NCI-H2081 (cell line): ENCODE measurements around the gene PIEZO2.
"Not testable (repeated sequence)": the region's sequence is repeated elsewhere in the genome, so short reads cannot be mapped to it uniquely, and the experiment has no call there.

ENCODE experiments used
- DNase-seq, 2 experiments: peaks; one replicate each; lab custom pipeline; 2025; lab: John Stamatoyannopoulos, UW

The PIEZO2 gene

GRCh38 chr18:10973567-10974203 is 175.7 kb downstream of the PIEZO2 start:
- no peak for DNase-seq

DNA sequence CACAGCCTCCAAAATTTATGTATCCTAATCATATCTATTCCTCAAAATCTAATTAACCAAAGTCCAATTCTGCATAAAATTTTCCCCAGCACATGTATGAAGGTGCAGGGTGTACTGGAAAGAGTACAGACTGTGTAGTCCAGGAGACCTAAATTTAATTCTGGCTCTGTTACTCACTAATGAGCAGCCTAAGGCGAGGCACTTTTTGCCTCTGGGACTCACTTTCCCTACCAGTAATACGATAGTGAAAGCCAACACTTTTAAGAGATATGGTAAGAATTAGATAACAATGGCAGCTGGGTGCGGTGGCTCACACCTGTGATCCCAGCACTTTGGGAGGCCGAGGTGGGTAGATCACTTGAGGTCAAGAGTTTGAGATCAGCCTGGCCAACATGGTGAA is 177.7 kb downstream of the PIEZO2 start:
- DNase-seq = no peak

DNA sequence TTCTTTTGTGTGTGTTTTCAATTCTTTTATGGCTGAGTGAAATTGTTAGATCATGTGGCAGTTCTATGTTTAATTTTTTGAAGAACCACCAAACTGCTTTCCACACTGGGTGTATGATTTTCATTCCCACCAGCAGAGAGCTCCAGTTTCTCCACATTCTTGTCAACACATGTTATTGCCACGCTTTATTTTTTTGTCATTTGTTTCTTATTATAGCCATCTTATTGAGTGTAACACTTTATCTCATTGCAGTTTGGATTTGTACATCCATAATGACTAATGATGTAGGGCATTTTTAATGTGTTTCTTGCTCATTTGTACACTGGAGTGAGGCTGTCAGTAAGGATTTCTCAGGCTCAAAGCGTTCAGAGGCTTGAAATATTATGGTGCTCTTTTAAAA is 184.2 kb downstream of the PIEZO2 start:
- no peak for DNase-seq

DNA sequence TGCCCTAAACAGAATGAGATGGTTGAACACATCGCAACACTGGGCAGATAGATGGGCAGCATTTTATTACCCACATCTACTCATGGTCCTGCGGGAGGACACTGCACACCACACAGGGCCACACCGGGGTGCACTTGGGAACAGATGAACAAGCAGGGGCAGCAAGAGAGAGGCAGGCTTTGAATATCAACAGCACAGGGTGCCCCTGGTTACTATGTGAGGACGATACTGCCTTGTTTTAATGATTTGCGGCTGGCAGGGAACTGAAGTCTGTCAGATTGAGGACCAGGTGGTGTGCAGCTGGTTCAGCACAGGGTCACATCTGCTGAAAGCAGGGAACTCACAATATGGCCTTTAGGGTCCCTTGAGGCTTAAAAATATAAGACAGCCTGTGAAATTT is 195.7 kb downstream of the PIEZO2 start:
- no peak for DNase-seq

GRCh38 chr18:10951631-10952544 is 197.5 kb downstream of the PIEZO2 start:
- DNase-seq = no peak

GRCh38 chr18:10950876-10951630 is 198.3 kb downstream of the PIEZO2 start:
- no peak for DNase-seq

GRCh38 chr18:10950080-10950875 is 199.1 kb downstream of the PIEZO2 start:
- DNase-seq = no peak

DNA sequence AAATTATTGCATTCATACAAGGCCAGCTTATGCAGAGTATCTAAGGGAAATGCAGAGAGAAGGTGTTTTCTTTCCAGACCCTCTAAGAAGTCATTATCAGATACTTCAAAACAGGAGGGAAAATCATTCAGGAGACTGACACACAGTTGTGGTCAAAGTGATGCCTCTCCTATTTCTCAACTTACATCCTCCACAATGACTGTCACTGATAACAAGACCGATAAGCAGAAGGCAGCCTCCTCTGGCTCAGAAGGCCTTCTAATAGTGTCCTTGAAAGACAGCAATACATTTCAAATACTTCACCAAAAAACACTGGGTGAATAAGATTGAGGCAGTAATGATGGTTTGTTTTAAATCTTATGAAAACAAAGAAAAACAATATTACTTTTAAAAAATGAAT is 199.7 kb downstream of the PIEZO2 start:
- DNase-seq = no peak

- DNase-seq = no peak
These were observed 200.9 kb downstream of the PIEZO2 start for GRCh38 chr18:10948421-10948820.

GRCh38 chr18:10946058-10946457 is 203.3 kb downstream of the PIEZO2 start:
- no peak for DNase-seq

- no peak for DNase-seq
These were observed 206.4 kb downstream of the PIEZO2 start for GRCh38 chr18:10942998-10943397.

DNA sequence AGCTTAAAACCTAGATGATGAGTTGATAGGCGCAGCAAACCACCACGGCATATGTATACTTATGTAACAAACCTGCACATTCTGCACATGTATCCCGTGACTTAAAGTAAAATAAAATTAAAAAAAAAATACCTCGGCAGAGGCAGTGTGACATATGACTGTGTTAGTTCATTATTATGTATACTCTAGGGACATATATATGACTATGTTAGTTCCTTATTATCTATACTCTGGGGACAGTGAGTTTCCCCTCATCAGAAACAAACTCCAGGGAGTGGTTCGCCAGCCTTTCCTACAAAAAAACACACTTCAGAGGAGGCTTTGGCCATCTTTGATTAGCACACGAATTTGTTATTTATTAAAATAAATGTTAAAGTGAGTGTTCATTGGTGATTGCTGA is 209.5 kb downstream of the PIEZO2 start:
- no peak for DNase-seq

GRCh38 chr18:10937743-10938640 is 211.4 kb downstream of the PIEZO2 start:
- DNase-seq = no peak

- no peak for DNase-seq
These were observed 213.0 kb downstream of the PIEZO2 start for GRCh38 chr18:10936176-10937053.

DNA sequence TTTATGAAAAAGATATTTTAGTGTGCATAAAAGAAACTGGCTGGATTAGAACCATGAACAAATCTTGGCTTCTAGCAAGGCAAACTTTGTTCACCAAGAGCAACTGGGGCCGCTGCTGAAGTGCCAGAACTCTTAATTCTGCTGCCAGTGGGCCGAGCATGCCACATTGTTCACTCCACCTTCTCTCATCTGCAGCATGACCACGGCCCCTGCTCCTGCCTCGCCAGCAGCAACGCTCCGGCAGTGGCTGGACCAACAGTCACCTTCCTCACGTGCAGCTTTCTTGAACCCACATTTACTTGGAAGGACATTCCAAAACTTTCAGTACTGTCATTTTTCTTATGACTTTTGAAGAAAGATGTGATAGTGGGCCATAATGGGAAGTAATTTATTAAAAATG is 213.8 kb downstream of the PIEZO2 start:
- DNase-seq = no peak

GRCh38 chr18:10933648-10934047 is 215.7 kb downstream of the PIEZO2 start:
- DNase-seq = not testable (repeated sequence)

DNA sequence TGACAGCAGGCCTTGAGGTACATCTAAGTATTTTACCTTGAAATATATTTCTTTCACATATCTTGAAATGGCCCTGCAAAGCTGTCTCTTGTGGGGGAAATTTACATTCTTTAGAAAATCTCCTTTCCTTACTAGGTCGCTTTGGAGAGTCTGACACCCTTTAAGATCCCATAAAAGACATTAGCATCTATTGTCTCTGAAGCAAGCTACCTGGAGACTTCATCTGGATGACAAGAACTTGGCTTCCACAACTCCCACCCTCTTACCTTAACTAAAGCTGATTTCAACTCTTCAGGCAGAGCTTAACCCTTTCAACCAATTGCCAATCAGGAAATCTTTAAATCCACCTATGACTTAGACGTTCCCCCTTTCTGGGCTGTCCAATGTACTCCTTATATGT is 219.3 kb downstream of the PIEZO2 start:
- no peak for DNase-seq

DNA sequence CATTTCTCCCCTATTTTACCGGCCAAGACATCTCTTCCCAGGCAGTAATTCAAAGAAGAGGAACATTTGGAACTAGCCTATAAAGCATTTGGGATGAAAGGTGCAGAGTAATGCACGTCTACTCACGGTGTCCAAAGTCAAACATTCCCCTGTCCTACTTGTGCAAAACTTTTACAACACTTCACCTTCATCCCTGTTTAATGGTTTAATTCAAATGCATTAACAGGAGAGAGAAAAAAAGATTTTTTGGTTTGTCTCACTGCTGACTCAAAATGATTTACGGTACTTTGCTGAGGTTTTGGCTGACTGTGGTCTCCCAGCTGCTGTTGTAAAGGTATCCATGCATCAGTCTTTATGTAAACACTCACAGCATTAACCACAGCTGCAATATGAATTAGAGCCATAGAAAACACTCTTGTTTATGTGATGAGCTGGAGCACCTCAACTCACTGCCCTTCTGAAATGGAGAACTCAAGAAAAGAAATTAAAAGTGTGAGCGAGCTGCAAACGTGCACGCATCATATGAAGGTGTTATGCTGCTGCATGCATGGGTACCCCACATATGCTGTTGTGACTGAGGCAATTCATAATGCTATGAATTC is 220.5 kb downstream of the PIEZO2 start:
- no peak for DNase-seq

DNA sequence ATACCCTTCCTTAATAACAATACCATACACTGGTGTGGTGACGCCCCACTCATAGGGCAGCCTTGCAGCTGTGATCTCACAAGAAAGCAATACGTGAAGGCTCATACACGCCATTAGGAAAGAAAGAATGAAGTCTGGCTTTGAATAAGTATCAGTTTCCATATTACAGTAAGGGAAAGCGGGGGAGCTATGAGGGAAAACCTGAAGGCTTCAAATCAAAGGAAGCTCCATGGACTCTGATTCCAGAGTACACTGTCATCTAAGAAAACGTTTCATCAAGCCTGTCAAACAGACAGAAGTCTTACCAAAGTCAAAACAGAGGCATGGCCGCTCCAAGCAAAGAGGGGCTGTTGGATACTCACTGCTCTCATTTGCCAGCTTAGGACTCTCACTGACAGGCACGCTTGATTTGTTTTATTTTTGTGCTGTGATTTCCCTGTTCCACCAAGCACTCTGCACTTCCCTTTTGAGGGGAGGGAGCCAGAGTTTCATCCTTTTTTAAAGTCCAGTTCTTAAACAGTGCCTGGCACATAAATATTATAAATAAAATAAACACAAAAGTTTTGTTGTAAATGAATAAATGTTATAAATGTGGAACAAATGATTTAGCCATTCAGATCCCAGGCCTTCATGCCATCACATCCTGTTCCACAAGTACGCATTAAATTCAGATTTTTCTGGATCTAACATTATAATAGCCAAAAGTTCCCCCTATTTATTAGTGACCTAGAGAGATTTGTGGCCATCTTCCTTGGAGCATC is 221.2 kb downstream of the PIEZO2 start:
- DNase-seq = no peak
